22Rv1 (cell line): ENCODE results near the gene MX1.

Experiments used
- ZFX ChIP-seq: fragments of 450-650 bp; IDR thresholded peaks from 2 replicates; pipeline ENCODE4 v1.6.1; 2017; ENCODE audit warnings: antibody characterized with exemption, borderline replicate concordance
- TF ChIP-seq, protein P1 (sequence below): fragments of 450-650 bp; IDR thresholded peaks from 2 replicates; pipeline ENCODE4 v1.5.1; 2017; ENCODE audit warnings: mild to moderate bottlenecking

DNA sequence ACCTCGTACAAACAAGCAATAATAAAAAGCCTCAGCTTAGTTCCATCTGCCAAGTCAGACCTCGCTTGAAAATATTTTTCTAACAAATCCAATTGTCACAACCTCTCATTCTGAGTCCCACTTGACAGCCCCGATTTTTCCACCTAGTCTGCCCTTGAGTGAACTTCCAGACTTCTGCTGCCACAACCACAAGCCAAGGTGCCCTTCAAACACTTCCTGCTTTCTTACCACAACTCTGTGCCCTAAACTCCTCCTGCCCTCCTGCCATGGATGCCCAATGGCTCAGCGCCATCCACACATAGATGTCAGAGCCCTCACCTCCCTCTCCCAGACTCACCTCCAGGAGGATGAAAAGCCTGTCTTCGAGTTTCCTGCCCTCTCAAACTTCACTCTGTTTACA is 78.0 kb downstream of the MX1 start:
- TF ChIP-seq, protein P1, sequence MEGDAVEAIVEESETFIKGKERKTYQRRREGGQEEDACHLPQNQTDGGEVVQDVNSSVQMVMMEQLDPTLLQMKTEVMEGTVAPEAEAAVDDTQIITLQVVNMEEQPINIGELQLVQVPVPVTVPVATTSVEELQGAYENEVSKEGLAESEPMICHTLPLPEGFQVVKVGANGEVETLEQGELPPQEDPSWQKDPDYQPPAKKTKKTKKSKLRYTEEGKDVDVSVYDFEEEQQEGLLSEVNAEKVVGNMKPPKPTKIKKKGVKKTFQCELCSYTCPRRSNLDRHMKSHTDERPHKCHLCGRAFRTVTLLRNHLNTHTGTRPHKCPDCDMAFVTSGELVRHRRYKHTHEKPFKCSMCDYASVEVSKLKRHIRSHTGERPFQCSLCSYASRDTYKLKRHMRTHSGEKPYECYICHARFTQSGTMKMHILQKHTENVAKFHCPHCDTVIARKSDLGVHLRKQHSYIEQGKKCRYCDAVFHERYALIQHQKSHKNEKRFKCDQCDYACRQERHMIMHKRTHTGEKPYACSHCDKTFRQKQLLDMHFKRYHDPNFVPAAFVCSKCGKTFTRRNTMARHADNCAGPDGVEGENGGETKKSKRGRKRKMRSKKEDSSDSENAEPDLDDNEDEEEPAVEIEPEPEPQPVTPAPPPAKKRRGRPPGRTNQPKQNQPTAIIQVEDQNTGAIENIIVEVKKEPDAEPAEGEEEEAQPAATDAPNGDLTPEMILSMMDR: no peak
- TF ChIP-seq ZFX: no peak
